Measurements from ENCODE around the gene TBC1D17. TPM values are rescaled to one million over a fixed set of nuclear protein-coding genes. Genes with fewer than 3 reads are reported as not detected.

TBC1D17 gene
- total and polyA plus RNA-seq, 2 of the 13 experiments (the other 11 are each of a cell fraction or from before 2014, with no cell fraction given) = 9.7 to 16.9 TPM

DNA sequence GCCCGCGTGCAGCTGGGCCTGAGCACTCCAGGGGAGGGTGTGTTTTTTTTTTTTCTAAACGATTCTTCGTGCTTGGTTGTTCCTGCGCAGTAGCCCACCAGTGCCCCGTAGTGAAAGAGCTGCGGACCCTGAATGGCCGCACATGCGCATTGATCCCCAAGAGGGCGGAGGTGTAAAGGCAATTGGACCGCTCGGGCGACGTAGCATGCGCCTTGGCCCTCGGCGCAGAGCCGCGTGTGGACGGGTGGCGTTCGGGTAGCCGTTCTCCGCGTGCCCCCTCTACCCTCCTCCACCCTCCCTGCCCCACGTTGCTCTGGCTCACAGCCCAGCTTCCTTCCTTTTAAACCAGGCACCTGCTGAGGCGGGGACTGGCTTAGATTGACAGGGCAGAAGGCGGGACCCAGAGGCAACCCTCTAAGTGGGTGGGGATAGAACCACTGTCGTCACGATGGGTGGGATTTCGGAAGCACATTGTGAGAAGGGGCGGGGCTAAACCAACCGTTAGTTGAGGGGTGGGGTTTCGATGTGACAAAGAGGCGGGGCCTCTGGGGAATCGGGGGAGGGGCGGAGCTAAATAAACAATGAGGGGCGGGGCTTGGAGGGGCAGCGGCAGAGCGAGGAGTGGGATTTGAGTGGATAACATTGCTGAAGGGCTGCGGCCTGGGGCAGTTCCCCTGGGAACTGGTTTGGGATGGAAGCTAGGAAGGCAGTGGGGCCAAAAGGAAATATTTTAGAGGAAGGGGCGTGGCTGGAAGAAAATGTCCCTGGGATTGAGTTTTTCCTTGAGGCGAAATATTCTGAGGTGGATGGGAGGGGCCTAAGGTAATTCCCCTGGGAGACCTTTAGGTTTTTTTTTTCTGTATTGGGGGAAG lies 52.3 kb downstream of the TBC1D17 start (continued):
- TF ChIP-seq, protein P1, sequence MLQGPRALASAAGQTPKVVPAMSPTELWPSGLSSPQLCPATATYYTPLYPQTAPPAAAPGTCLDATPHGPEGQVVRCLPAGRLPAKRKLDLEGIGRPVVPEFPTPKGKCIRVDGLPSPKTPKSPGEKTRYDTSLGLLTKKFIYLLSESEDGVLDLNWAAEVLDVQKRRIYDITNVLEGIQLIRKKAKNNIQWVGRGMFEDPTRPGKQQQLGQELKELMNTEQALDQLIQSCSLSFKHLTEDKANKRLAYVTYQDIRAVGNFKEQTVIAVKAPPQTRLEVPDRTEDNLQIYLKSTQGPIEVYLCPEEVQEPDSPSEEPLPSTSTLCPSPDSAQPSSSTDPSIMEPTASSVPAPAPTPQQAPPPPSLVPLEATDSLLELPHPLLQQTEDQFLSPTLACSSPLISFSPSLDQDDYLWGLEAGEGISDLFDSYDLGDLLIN (CRISPR knock-in tag; IDR thresholded peaks at IDR 0.05; ENCODE audit: borderline replicate concordance) = peak; percentile 56; the same call in 1 of the 2 replicates
- TF ChIP-seq TEAD3 (CRISPR knock-in tag; optimal IDR thresholded peaks at IDR 0.05; ENCODE audit: borderline replicate concordance) (peak; percentile 62), SNAPC2 (CRISPR knock-in tag; IDR thresholded peaks at IDR 0.05) (no peak), STAG1 (CRISPR knock-in tag; IDR thresholded peaks at IDR 0.05) (peak; percentile 7; the same call in 1 of the 2 replicates), TGIF2 (CRISPR knock-in tag; IDR thresholded peaks at IDR 0.05) (no peak), RXRB (CRISPR knock-in tag; IDR thresholded peaks at IDR 0.05; ENCODE audit: borderline replicate concordance) (0 out of 2 replicates have a peak, but pooled peaks have one; percentile 13), POGZ (CRISPR knock-in tag; IDR thresholded peaks at IDR 0.05) (no peak; the same call in 1 of the 2 replicates), ZKSCAN8 (CRISPR knock-in tag; IDR thresholded peaks at IDR 0.05; ENCODE audit: borderline replicate concordance) (peak; percentile 59; the same call in 1 of the 2 replicates), ZFX (CRISPR knock-in tag; IDR thresholded peaks at IDR 0.05; ENCODE audit: low read depth) (peak; percentile 82), SYNCRIP (IDR thresholded peaks at IDR 0.05; ENCODE audit: insufficient read depth, low read depth, low read length) (no peak), HNRNPL (IDR thresholded peaks at IDR 0.05; ENCODE audit: low read depth, low read length) (peak; percentile 60; the same call in 1 of the 2 replicates), SP2 (CRISPR knock-in tag; IDR thresholded peaks at IDR 0.05) (peak; percentile 53), ATF7 (IDR thresholded peaks at IDR 0.05) (no peak), ATF7 (CRISPR knock-in tag; IDR thresholded peaks at IDR 0.05) (no peak)
- TF ChIP-seq, protein P2, sequence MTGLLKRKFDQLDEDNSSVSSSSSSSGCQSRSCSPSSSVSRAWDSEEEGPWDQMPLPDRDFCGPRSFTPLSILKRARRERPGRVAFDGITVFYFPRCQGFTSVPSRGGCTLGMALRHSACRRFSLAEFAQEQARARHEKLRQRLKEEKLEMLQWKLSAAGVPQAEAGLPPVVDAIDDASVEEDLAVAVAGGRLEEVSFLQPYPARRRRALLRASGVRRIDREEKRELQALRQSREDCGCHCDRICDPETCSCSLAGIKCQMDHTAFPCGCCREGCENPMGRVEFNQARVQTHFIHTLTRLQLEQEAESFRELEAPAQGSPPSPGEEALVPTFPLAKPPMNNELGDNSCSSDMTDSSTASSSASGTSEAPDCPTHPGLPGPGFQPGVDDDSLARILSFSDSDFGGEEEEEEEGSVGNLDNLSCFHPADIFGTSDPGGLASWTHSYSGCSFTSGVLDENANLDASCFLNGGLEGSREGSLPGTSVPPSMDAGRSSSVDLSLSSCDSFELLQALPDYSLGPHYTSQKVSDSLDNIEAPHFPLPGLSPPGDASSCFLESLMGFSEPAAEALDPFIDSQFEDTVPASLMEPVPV (CRISPR knock-in tag; IDR thresholded peaks at IDR 0.05) = peak; percentile 87; the same call in 1 of the 2 replicates
- TF ChIP-seq, protein P3, sequence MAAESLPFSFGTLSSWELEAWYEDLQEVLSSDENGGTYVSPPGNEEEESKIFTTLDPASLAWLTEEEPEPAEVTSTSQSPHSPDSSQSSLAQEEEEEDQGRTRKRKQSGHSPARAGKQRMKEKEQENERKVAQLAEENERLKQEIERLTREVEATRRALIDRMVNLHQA (CRISPR knock-in tag; IDR thresholded peaks at IDR 0.05) = no peak
- TF ChIP-seq, protein P4, sequence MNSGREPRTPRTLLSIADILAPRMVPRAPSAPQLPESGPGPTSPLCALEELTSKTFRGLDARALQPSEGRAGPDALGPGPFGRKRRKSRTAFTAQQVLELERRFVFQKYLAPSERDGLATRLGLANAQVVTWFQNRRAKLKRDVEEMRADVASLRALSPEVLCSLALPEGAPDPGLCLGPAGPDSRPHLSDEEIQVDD (CRISPR knock-in tag; IDR thresholded peaks at IDR 0.05; ENCODE audit: borderline replicate concordance) = no peak; the same call in 1 of the 2 replicates
